Smooth muscle cell (in vitro differentiated cells): ENCODE results near the gene IL20RB. TPM values are rescaled to one million over a fixed set of nuclear protein-coding genes. Genes with fewer than 3 reads are reported as not detected.

Experiments used
- DNase-seq: peaks from one replicate; lab custom pipeline; 2025; ENCODE audit not compliant: unreplicated experiment; lab: John Stamatoyannopoulos, UW
- H2AFZ ChIP-seq: fragments of 200-600 bp; sonication (generic); 2 replicates; pipeline ENCODE4 v1.6.0; 2016; ENCODE audit warnings: antibody characterized with exemption, low read depth, mild to moderate bottlenecking
- H3F3A ChIP-seq: fragments of 200-600 bp; sonication (generic); 2 replicates; pipeline ENCODE4 v1.6.0; 2017; ENCODE audit warnings: antibody characterized with exemption, low read depth
- H3K27ac ChIP-seq: fragments of 200-600 bp; sonication (generic); 2 replicates; pipeline ENCODE4 v1.5.1; 2016; ENCODE audit warnings: low read depth, mild to moderate bottlenecking
- H3K27me3 ChIP-seq: fragments of 200-600 bp; sonication (generic); 2 replicates; pipeline ENCODE4 v1.6.1; 2016; ENCODE audit warnings: low read depth, mild to moderate bottlenecking
- H3K36me3 ChIP-seq: fragments of 200-600 bp; sonication (generic); 2 replicates; pipeline ENCODE4 v1.5.1; 2016; ENCODE audit warnings: low read depth
- H3K4me1 ChIP-seq: fragments of 200-600 bp; sonication (generic); 2 replicates; pipeline ENCODE4 v1.5.1; 2016; ENCODE audit warnings: low read depth
- H3K4me2 ChIP-seq: fragments of 200-600 bp; sonication (generic); 2 replicates; pipeline ENCODE4 v1.6.0; 2016; ENCODE audit warnings: mild to moderate bottlenecking
- H3K4me3 ChIP-seq: fragments of 200-600 bp; sonication (generic); 2 replicates; pipeline ENCODE4 v1.5.1; 2016; ENCODE audit warnings: mild to moderate bottlenecking
- H3K79me2 ChIP-seq: fragments of 200-600 bp; sonication (generic); 2 replicates; pipeline ENCODE4 v1.6.0; 2016; ENCODE audit warnings: low read depth, mild to moderate bottlenecking
- H3K9ac ChIP-seq: fragments of 200-600 bp; sonication (generic); 2 replicates; pipeline ENCODE4 v1.6.0; 2016; ENCODE audit warnings: low read depth
- H3K9me3 ChIP-seq: fragments of 200-600 bp; sonication (generic); replicated peaks from 2 replicates; pipeline ENCODE4 v1.5.1; 2016; ENCODE audit warnings: low read depth
- H4K20me1 ChIP-seq: fragments of 200-600 bp; sonication (generic); 2 replicates; pipeline ENCODE4 v1.6.0; 2016; ENCODE audit warnings: low read depth
- CTCF ChIP-seq: fragments of 200-600 bp; sonication (generic); IDR thresholded peaks from 2 replicates; pipeline ENCODE4 v1.5.1; 2017; ENCODE audit warnings: borderline replicate concordance, mild to moderate bottlenecking, antibody characterized with exemption; ENCODE audit not compliant: insufficient read depth, poor library complexity, severe bottlenecking
- WGBS: methylation state at CpG from one replicate; pipeline ENCODE4 v1.1.7; 2016; ENCODE audit warnings: low lambda C conversion rate; 5-methylcytosine and 5-hydroxymethylcytosine counted together
- polyA plus RNA-seq: library from polyadenylated mRNA; unstranded; fragments of >200 nt; fragmentation: Nextera tagmentation; extraction: Ambion mirVana; gene quantifications from 2 replicates; pipeline ENCODE4 v1.2.1, GENCODE V29; 2016
- total RNA-seq: library from RNA; depleted of rRNA; stranded (reverse); fragments of >200 nt; gene quantifications from 2 replicates; pipeline ENCODE4 v1.2.3, GENCODE V29; 2014

Gene IL20RB
- total and polyA plus RNA-seq, 2 experiments from 2014 or later, result 1.7 TPM

- no peak for DNase-seq
- no peak overlapping the region for H2AFZ ChIP-seq
- no peaks in the 10 kb centered on the region for H4K20me1 ChIP-seq
- H3K79me2 ChIP-seq, result no peaks in the 10 kb centered on the region
- H3K27me3 ChIP-seq, result no peaks in the 10 kb centered on the region
- H3K9me3 ChIP-seq, result no peaks in the 10 kb centered on the region
- TF ChIP-seq CTCF, result no peak
- peaks cover 10% of the 10 kb centered on the region for H3K4me1 ChIP-seq
- H3K27ac ChIP-seq, result no peak overlapping the region
- 95% methylated on average over 2 of the region's 2 CpGs for WGBS
- H3K4me3 ChIP-seq, result no peak overlapping the region
- no peak overlapping the region for H3K4me2 ChIP-seq
- no peak overlapping the region for H3K9ac ChIP-seq
- H3F3A ChIP-seq, result no peaks in the 10 kb centered on the region
- no peaks in the 10 kb centered on the region for H3K36me3 ChIP-seq
Measured at GRCh38 chr3:136956971-136957370, 812 bp upstream of the IL20RB start.

- Histone ChIP-seq H3F3A (no peaks in the 10 kb centered on the region), H3K27ac (no peak overlapping the region), H3K27me3 (no peaks in the 10 kb centered on the region), H3K4me1 (peaks cover 10% of the 10 kb centered on the region), H3K9me3 (no peaks in the 10 kb centered on the region), H3K36me3 (no peaks in the 10 kb centered on the region), H2AFZ (no peak overlapping the region), H3K9ac (no peak overlapping the region), H3K4me3 (no peak overlapping the region), H3K4me2 (no peak overlapping the region), H3K79me2 (no peaks in the 10 kb centered on the region), H4K20me1 (no peaks in the 10 kb centered on the region)
- DNase-seq, result no peak
- no peak for TF ChIP-seq CTCF
- WGBS, result 95% methylated on average over 2 of the region's 2 CpGs
Measured at GRCh38 chr3:136958939-136959338, 1.2 kb downstream of the IL20RB start.

GRCh38 chr3:136959599-136959998 is 1.8 kb downstream of the IL20RB start:
- peaks cover 10% of the 10 kb centered on the region for H3K4me1 ChIP-seq
- H3K79me2 ChIP-seq, result no peaks in the 10 kb centered on the region
- H3K4me3 ChIP-seq, result no peak overlapping the region
- H3K27ac ChIP-seq, result no peak overlapping the region
- H4K20me1 ChIP-seq, result no peaks in the 10 kb centered on the region
- no peak overlapping the region for H2AFZ ChIP-seq
- no peaks in the 10 kb centered on the region for H3K36me3 ChIP-seq
- no peaks in the 10 kb centered on the region for H3K27me3 ChIP-seq
- H3F3A ChIP-seq, result no peaks in the 10 kb centered on the region
- no peak overlapping the region for H3K9ac ChIP-seq
- no peaks in the 10 kb centered on the region for H3K9me3 ChIP-seq
- H3K4me2 ChIP-seq, result no peak overlapping the region
- DNase-seq, result no peak
- 95% methylated on average over 6 of the region's 6 CpGs for WGBS
- no peak for TF ChIP-seq CTCF
